Gastroesophageal sphincter (tissue), 3 donors: ENCODE measurements around the gene CHST3.

ENCODE experiments used
- CTCF ChIP-seq, 4 experiments: fragments of 200-600 bp in 2 of 4; fragments of 450-650 bp in 2 of 4; sonication (generic) in 1 of 4; IDR thresholded peaks; one replicate each; pipeline ENCODE4 v1.5.1; 2017 to 2019; ENCODE audit warnings: antibody characterized with exemption in 4 of 4, mild to moderate bottlenecking in 2 of 4, moderate library complexity in 2 of 4
- EP300 ChIP-seq: sonication (generic); formaldehyde crosslinking; IDR thresholded peaks from one replicate; pipeline ENCODE4 v1.6.1; 2017; ENCODE audit warnings: antibody characterized with exemption, mild to moderate bottlenecking
- POLR2A ChIP-seq, 2 donors: fragments of 450-650 bp; IDR thresholded peaks; one replicate each; pipeline ENCODE4 v1.6.1; 2017; ENCODE audit warnings: antibody characterized with exemption in 2 of 2, mild to moderate bottlenecking in 2 of 2, moderate library complexity in 1 of 2
- POLR2AphosphoS5 ChIP-seq: sonication (generic); formaldehyde crosslinking; IDR thresholded peaks from one replicate; pipeline ENCODE4 v1.6.1; 2017; ENCODE audit warnings: antibody characterized with exemption

GRCh38 chr10:71933651-71934050, 30.5 kb upstream of the CHST3 start:
- TF ChIP-seq CTCF (IDR thresholded peaks at IDR 0.05) = no peak
- TF ChIP-seq POLR2A (IDR thresholded peaks at IDR 0.05) = no peak
- no peak for TF ChIP-seq EP300
- TF ChIP-seq POLR2AphosphoS5 = no peak
